Naive thymus-derived CD4-positive, alpha-beta T cell (primary cell): ENCODE data around the gene UBL4B. TPM values are rescaled to one million over a fixed set of nuclear protein-coding genes. Genes with fewer than 3 reads are reported as not detected.

Experiments
- ATAC-seq: fragments of 150-1000 bp; cut with Tn5 transposase; 2 replicates; pipeline ENCODE4 v1.10.0; 2021; ENCODE audit warnings: mild to moderate bottlenecking, moderate library complexity
- CTCF ChIA-PET: fragments of 350-600 bp; sonication (Branson Sonifier 250); formaldehyde crosslinking; loops from one replicate; lab custom pipeline; 2021; ENCODE audit warnings: antibody characterized with exemption; lab: Charles Lee
- POLR2A ChIA-PET: fragments of 350-600 bp; sonication (Branson Sonifier 250); formaldehyde crosslinking; loops from one replicate; lab custom pipeline; 2021; ENCODE audit warnings: antibody characterized with exemption, inconsistent platforms; lab: Charles Lee
- DNase-seq, 9 donors: peaks; one replicate each; pipeline versions ENCODE4 v3.0.0 to v3.0.0-alpha.2; 2020 to 2022; ENCODE audit warnings: mixed read lengths in 1 of 9
- H3K27ac ChIP-seq: one replicate; pipeline ENCODE4 v1.7.0; 2013; ENCODE audit warnings: mild to moderate bottlenecking, low read depth, low read length, moderate library complexity
- H3K27me3 ChIP-seq, 2 donors: one replicate each; pipeline ENCODE4 v1.7.0; 2013; ENCODE audit warnings: low read length in 2 of 2, mild to moderate bottlenecking in 2 of 2, moderate library complexity in 2 of 2; ENCODE audit not compliant: control insufficient read depth in 2 of 2, insufficient read depth in 2 of 2
- H3K36me3 ChIP-seq, 3 experiments: 1 replicate in 2 of 3; 2 replicates in 1 of 3; pipeline ENCODE4 v1.7.0; 2013; ENCODE audit warnings: low read length in 3 of 3, mild to moderate bottlenecking in 3 of 3, moderate library complexity in 1 of 3; ENCODE audit not compliant: insufficient read depth in 3 of 3, control insufficient read depth in 2 of 3
- H3K4me1 ChIP-seq, 2 donors: one replicate each; pipeline ENCODE4 v1.7.0; 2013; ENCODE audit warnings: low read length in 2 of 2, mild to moderate bottlenecking in 2 of 2, moderate library complexity in 1 of 2; ENCODE audit not compliant: control insufficient read depth in 2 of 2, insufficient read depth in 2 of 2
- H3K4me3 ChIP-seq: 2 replicates; pipeline ENCODE4 v1.7.0; 2013; ENCODE audit warnings: mild to moderate bottlenecking, low read length
- H3K9me3 ChIP-seq, 3 experiments: 1 replicate in 2 of 3; 2 replicates in 1 of 3; pipeline ENCODE4 v1.7.0; 2013; ENCODE audit warnings: low read length in 3 of 3; ENCODE audit not compliant: control insufficient read depth in 2 of 3
- H3K27ac Mint-ChIP-seq, 9 donors: one replicate each; pipeline ENCODE4 v1.8.0; 2020 to 2022; ENCODE audit warnings: mixed read lengths in 9 of 9, mild to moderate bottlenecking in 8 of 9, moderate library complexity in 5 of 9, inconsistent platforms in 2 of 9
- H3K27me3 Mint-ChIP-seq, 5 donors: one replicate each; pipeline ENCODE4 v1.8.0; 2021 to 2022; ENCODE audit warnings: mixed read lengths in 5 of 5, mild to moderate bottlenecking in 1 of 5
- H3K36me3 Mint-ChIP-seq, 5 donors: one replicate each; pipeline ENCODE4 v1.8.0; 2020 to 2022; ENCODE audit warnings: mixed read lengths in 5 of 5, mild to moderate bottlenecking in 3 of 5, inconsistent platforms in 1 of 5
- H3K4me1 Mint-ChIP-seq, 7 donors: one replicate each; pipeline ENCODE4 v1.8.0; 2020 to 2022; ENCODE audit warnings: mixed read lengths in 7 of 7, mild to moderate bottlenecking in 3 of 7, inconsistent platforms in 1 of 7
- H3K4me3 Mint-ChIP-seq, 10 donors: one replicate each; pipeline ENCODE4 v1.8.0; 2020 to 2022; ENCODE audit warnings: mild to moderate bottlenecking in 10 of 10, mixed read lengths in 10 of 10, moderate library complexity in 6 of 10, inconsistent platforms in 2 of 10
- H3K9me3 Mint-ChIP-seq, 11 donors: one replicate each; pipeline ENCODE4 v1.8.0; 2020 to 2022; ENCODE audit warnings: mixed read lengths in 11 of 11, mild to moderate bottlenecking in 4 of 11, inconsistent platforms in 1 of 11, moderate library complexity in 1 of 11
- intact Hi-C, 2 donors: fragments of 100-400 bp; cut with micrococcal nuclease; formaldehyde crosslinking; loops; one replicate each; pipeline ENCODE4 v1.15.1; 2023
- polyA plus RNA-seq, 2 donors: library from polyadenylated mRNA; unstranded; fragments of 300-500 nt; fragmentation: Illumina TruSeq; gene quantifications; one replicate each; pipeline ENCODE4 v1.2.3, GENCODE V29; 2021
- total RNA-seq, 6 experiments: library from RNA in 5 of 6; stranded (reverse) in 5 of 6; gene quantifications; 1 replicate in 5 of 6; 2 replicates in 1 of 6; pipeline ENCODE4 v1.2.3 and lab custom pipeline; 2021 to 2026

UBL4B gene
- total and polyA plus RNA-seq, 7 experiments from 2014 or later, result not detected

DNA sequence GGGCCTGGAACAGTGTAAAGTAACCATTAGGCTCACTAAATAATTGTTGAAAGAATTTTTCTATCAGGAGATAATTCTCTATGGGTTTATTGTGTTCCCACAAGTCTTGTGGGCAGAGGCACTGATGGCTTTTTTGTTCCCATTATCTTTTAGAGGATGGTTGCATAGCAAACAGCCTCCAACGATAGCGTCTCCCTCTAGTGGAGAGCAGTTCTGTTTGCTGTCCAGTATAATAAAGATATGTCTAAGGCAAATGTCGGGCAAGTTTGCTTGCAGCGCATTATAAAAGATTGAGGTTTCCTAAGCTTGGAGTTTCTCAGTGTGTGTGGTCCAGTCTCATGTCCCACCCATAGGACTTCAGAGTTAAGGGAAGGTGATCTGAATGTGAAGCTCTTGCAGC is 36.7 kb downstream of the UBL4B start:
- DNase-seq (no peak), ATAC-seq (no peak)
- peaks cover 0 to 7% (median 4%) of the 10 kb centered on the region in 7 donors for H3K4me1 Mint-ChIP-seq
- Histone ChIP-seq H3K4me3 (no peak overlapping the region), H3K9me3 (no peaks in the 10 kb centered on the region), H3K36me3 (no peaks in the 10 kb centered on the region), H3K4me1 (no peaks in the 10 kb centered on the region), H3K27ac (no peak overlapping the region), H3K27me3 (peaks cover 0 to 6% of the 10 kb centered on the region in 2 donors)
- H3K27ac Mint-ChIP-seq, result no peak overlapping the region
- ChIA-PET POLR2A (no interaction called here), CTCF (no interaction called here)
- no peak overlapping the region for H3K4me3 Mint-ChIP-seq
- H3K9me3 Mint-ChIP-seq, result no peaks in the 10 kb centered on the region
- no peaks in the 10 kb centered on the region for H3K36me3 Mint-ChIP-seq
- H3K27me3 Mint-ChIP-seq, result peaks cover 26 to 38% (median 28%) of the 10 kb centered on the region in 5 donors
- intact Hi-C loops, result no loop called here

DNA sequence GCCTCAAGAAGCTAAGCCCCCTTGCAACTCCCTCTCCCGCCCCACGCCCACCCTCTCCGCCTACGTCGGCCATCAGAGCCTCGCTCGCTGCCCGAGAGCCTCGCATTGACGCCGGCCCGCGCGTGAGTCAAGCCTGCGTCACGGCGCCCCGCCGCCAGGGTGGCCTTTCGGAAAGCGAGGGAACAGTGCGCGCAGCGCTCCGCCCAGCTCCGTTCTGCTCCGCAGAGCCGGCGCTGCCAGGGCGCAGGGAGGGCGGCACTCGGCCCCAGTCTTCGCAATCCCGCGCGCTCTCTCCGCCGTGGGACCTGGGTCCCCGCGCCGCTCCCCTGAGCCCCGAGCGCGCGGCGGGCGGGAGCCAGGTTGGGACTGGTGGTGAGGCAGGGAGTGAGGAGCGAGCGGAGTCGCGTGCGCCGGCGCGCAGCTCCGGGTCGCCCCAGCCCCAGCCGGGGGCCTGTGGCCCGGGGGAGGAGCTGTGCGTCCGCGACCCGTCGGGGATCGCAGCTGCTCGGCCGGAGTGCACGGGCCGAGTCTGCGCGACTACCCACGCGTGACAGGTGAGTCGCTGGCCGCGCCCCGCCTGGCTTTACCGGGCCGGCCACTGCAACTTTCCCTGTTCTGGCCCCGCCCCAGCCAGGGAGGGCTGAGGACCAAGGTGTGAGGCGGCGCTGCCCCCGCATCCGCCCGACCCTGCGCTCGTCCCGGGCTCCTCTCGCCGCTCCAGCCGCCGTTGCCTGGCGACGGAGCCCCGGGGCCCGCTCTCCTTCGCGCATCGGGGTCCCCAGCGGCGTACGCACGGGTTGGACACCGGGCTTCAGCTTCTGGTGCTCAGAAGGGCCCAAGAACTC is 38.3 kb downstream of the UBL4B start, which contains the start of gene SLC6A17:
TSS of gene SLC6A17 (plus strand) at position 165 of the 845 bp plus-strand sequence. CDS start 16,436 bp downstream, outside the sequence.
- Histone ChIP-seq H3K4me1 (no peaks in the 10 kb centered on the region), H3K36me3 (no peaks in the 10 kb centered on the region), H3K27me3 (peaks cover 0 to 3% of the 10 kb centered on the region in 2 donors), H3K9me3 (no peaks in the 10 kb centered on the region), H3K4me3 (no peak within 1 kb of the TSS), H3K27ac (no peak within 1 kb of the TSS)
- DNase-seq, result peak in 1 of 9 donors; percentile 38
- POLR2A ChIA-PET, result no interaction called here
- Mint-ChIP-seq H3K27ac (no peak within 1 kb of the TSS), H3K36me3 (no peaks in the 10 kb centered on the region), H3K4me3 (peak within 1 kb of the TSS in 5 of 10 donors; percentile 12 to 63 (median 33)), H3K9me3 (peaks cover 0 to 2% (median 0%) of the 10 kb centered on the region in 11 donors), H3K4me1 (peaks cover 0 to 7% (median 4%) of the 10 kb centered on the region in 7 donors), H3K27me3 (peaks cover 36 to 51% (median 40%) of the 10 kb centered on the region in 5 donors)
- CTCF ChIA-PET, result no interaction called here
- intact Hi-C loops, result no loop called here
- ATAC-seq, result no peak

DNA sequence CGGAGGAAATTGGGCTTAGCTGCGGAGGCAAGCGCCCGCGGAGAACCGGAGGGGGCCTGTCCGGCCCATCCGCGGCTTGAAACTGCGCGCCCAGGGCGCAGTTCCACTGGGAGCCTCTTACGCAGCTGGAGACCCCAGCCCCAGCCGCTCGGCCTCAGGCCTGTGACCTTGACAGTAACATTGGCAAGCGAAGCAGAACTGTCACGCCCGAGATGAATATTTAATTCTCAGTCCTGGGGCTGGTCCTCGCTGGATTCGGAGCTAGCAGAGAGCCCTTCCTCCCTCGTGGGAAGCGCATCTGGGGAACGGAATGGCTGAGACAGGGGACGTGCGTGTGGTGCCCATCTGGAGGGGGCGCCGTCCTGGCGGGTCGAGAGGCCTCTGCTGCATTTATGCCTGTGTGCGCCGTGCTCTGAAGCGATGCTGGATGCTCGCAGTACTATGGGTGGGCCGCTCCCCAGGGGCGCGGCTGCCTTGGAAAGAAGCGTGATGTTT is 39.0 kb downstream of the UBL4B start:
- POLR2A ChIA-PET, result no interaction called here
- H3K4me1 Mint-ChIP-seq, result peaks cover 0 to 7% (median 4%) of the 10 kb centered on the region in 7 donors
- Histone ChIP-seq H3K27ac (no peak overlapping the region), H3K4me1 (no peaks in the 10 kb centered on the region), H3K4me3 (no peak overlapping the region), H3K9me3 (no peaks in the 10 kb centered on the region), H3K27me3 (peaks cover 0 to 3% of the 10 kb centered on the region in 2 donors), H3K36me3 (no peaks in the 10 kb centered on the region)
- CTCF ChIA-PET, result no interaction called here
- H3K27me3 Mint-ChIP-seq, result peaks cover 41 to 57% (median 44%) of the 10 kb centered on the region in 5 donors
- peak overlapping the region in 1 of 10 donors; percentile 12 for H3K4me3 Mint-ChIP-seq
- ATAC-seq, result no peak
- no peak for DNase-seq
- no peak overlapping the region for H3K27ac Mint-ChIP-seq
- peaks cover 0 to 2% (median 0%) of the 10 kb centered on the region in 11 donors for H3K9me3 Mint-ChIP-seq
- intact Hi-C loops, result no loop called here
- H3K36me3 Mint-ChIP-seq, result no peaks in the 10 kb centered on the region

DNA sequence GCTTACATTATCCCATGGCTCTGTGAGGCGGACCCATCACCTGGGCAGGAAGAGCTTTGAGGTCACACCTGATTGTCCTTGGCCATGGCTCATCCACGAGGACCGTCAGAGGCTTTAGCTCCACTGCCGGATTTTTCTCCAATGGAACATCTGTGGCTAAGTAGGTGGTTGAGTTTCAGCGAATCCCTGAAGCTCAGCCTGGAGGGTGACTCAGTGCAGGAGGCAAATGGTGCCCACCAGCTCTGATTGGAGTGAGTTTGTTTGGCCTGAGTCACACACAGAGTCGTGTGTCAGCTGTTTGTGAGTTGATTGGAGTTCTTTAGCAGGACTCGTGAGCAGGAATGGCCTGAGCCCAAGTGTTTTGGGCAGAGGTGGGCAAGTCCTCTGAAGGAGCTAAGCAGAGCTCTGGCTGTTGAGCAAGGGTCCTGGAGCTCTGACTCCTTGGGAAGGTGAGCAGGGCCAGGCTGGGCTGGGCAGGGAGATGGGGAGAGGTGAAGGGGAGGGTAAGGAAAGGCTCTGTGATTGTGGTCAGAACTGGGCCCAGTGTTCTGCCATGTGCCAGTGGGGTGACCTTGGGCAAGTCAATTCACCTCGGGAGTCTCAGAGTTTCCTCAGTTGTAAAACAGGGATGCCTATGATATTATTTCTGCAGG is 40.0 kb downstream of the UBL4B start:
- POLR2A ChIA-PET, result no interaction called here
- peaks cover 0 to 7% (median 4%) of the 10 kb centered on the region in 7 donors for H3K4me1 Mint-ChIP-seq
- no peak for ATAC-seq

DNA sequence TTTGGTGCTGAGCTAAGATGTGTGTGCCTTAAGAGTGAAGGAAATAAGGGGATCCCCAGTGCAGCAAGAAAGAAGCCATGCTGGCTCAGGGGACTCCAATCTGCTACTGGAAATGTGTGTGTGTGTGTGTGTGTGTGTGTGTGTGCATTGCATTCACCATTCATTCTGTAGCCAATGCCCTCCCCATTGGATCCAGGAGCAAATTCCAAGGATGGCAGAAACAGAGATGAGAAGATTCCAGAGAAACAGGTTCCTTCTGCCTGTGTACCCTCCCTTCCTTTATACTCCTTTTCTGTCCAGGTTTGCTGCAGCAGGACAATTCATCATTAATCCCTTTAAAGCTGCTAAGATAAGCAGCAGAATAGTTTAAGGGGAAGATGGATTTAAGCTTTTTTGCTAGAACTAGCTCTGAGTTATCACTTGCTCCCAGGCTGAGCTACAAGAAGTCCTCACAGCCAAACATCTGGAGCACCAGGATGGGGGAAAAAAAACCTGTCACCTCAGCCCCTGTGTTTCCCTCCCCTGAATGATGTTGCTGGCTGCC is 41.2 kb downstream of the UBL4B start:
- Histone ChIP-seq H3K27ac (no peak overlapping the region), H3K4me1 (no peaks in the 10 kb centered on the region), H3K27me3 (peaks cover 0 to 3% of the 10 kb centered on the region in 2 donors), H3K4me3 (no peak overlapping the region), H3K36me3 (no peaks in the 10 kb centered on the region), H3K9me3 (no peaks in the 10 kb centered on the region)
- Mint-ChIP-seq H3K36me3 (peaks cover 0 to 5% (median 3%) of the 10 kb centered on the region in 5 donors), H3K27me3 (peaks cover 47 to 75% (median 61%) of the 10 kb centered on the region in 5 donors), H3K4me3 (no peak overlapping the region), H3K27ac (no peak overlapping the region), H3K4me1 (peaks cover 0 to 7% (median 4%) of the 10 kb centered on the region in 7 donors), H3K9me3 (peaks cover 0 to 8% (median 0%) of the 10 kb centered on the region in 11 donors)
- ChIA-PET POLR2A (no interaction called here), CTCF (no interaction called here)
- ATAC-seq (no peak), DNase-seq (no peak)
- intact Hi-C loops, result no loop called here

More for the DNA sequence above, 40.0 kb downstream of the UBL4B start:
- no peak overlapping the region for H3K27ac ChIP-seq
- H3K36me3 ChIP-seq, result no peaks in the 10 kb centered on the region
- Mint-ChIP-seq H3K27ac (no peak overlapping the region), H3K9me3 (peaks cover 0 to 4% (median 0%) of the 10 kb centered on the region in 11 donors), H3K36me3 (no peaks in the 10 kb centered on the region), H3K27me3 (peaks cover 43 to 67% (median 54%) of the 10 kb centered on the region in 5 donors), H3K4me3 (no peak overlapping the region)
- intact Hi-C loops, result no loop called here
- no peaks in the 10 kb centered on the region for H3K9me3 ChIP-seq
- no peak for DNase-seq
- no peak overlapping the region for H3K4me3 ChIP-seq
- CTCF ChIA-PET, result interaction anchor here (0.5 to 0.6 kb wide), 2 partner anchors 28 to 347 kb away, joined by 3 read pairs; no protein-coding TSS in a partner anchor
- no peaks in the 10 kb centered on the region for H3K4me1 ChIP-seq
- peaks cover 0 to 3% of the 10 kb centered on the region in 2 donors for H3K27me3 ChIP-seq

DNA sequence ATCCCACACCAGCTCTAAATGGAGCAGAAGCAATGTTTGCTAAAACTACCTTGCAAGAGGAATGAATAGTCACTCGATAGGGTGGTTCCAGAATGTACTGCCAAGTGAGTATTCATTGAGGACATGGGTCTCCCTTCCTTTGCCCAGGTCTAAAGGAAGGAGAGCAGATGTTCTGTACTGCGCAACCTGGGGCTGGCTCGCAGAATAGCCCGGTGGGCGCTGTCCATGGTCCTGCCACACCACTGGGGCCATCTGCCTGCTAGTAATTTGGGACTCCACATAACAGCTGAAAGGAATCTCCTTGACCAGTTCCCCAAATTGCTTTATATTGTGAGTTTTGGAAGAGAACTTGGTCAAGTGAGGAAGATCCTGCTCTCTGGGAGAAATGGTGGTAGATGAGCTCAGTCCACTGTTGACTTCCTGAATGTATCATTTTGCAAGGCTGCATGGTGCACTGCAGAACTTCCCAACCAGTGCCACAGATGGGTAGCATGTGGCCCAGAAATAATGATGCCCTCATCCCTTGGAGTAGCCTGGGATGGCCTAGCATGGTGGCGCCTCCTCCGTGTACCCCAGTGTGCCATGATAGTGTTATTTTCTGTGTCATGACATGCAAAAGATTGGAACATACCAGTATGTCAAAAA is 43.8 kb downstream of the UBL4B start:
- intact Hi-C loops, result loop anchor here in 1 of 2 donors (5.0 kb wide), 1 partner anchor 591 kb away; no protein-coding TSS in a partner anchor
- CTCF ChIA-PET, result no interaction called here
- H3K27me3 Mint-ChIP-seq, result peaks cover 51 to 76% (median 65%) of the 10 kb centered on the region in 5 donors

More for the DNA sequence above, 43.8 kb downstream of the UBL4B start:
- POLR2A ChIA-PET, result no interaction called here
- Histone ChIP-seq H3K27me3 (no peaks in the 10 kb centered on the region), H3K36me3 (no peaks in the 10 kb centered on the region), H3K4me3 (no peak overlapping the region), H3K4me1 (no peaks in the 10 kb centered on the region), H3K27ac (no peak overlapping the region), H3K9me3 (no peaks in the 10 kb centered on the region)
- peaks cover 0 to 3% (median 0%) of the 10 kb centered on the region in 7 donors for H3K4me1 Mint-ChIP-seq
- no peak overlapping the region for H3K4me3 Mint-ChIP-seq
- H3K36me3 Mint-ChIP-seq, result peaks cover 0 to 5% (median 3%) of the 10 kb centered on the region in 5 donors
- no peak overlapping the region for H3K27ac Mint-ChIP-seq
- peak in 7 of 9 donors; percentile 10 to 69 (median 27) for DNase-seq
- peaks cover 0 to 9% (median 3%) of the 10 kb centered on the region in 11 donors for H3K9me3 Mint-ChIP-seq
- ATAC-seq, result peak; percentile 50
